ENCODE measurements around the gene NPVF. TPM values are rescaled to one million over a fixed set of nuclear protein-coding genes. Genes with fewer than 3 reads are reported as not detected.

The NPVF gene
- total RNA-seq, 1 donor from 2014 or later = 1.2 TPM

- DNase-seq (ENCODE audit: low spot score) = no peak
Measured at GRCh38 chr7:25234336-25234735, 6.0 kb upstream of the NPVF start.

- no peak for DNase-seq (ENCODE audit: low spot score)
Measured at GRCh38 chr7:25223206-25223605, 5.1 kb downstream of the NPVF start.

- DNase-seq (ENCODE audit: low spot score) = no peak
Measured at GRCh38 chr7:25222666-25223065, 5.6 kb downstream of the NPVF start.

GRCh38 chr7:25221009-25221408 lies 7.3 kb downstream of the NPVF start:
- no peak for DNase-seq (ENCODE audit: low spot score)

- no peak for DNase-seq (ENCODE audit: low spot score)
Measured at GRCh38 chr7:25218191-25218590, 10.1 kb downstream of the NPVF start.

- peak; percentile 73 for DNase-seq (ENCODE audit: low spot score)
Measured at GRCh38 chr7:25216837-25217236, 11.4 kb downstream of the NPVF start.

- no peak for DNase-seq (ENCODE audit: low spot score)
Measured at GRCh38 chr7:25215694-25216335, 12.5 kb downstream of the NPVF start.

- no peak for DNase-seq (ENCODE audit: low spot score)
Measured at GRCh38 chr7:25208525-25209221, 19.6 kb downstream of the NPVF start.

GRCh38 chr7:25207887-25208286 lies 20.4 kb downstream of the NPVF start:
- DNase-seq (ENCODE audit: low spot score) = no peak

- no peak for DNase-seq (ENCODE audit: low spot score)
Measured at GRCh38 chr7:25206765-25207164, 21.5 kb downstream of the NPVF start.

- DNase-seq (ENCODE audit: low spot score) = no peak
Measured at GRCh38 chr7:25196132-25196896, 32.0 kb downstream of the NPVF start.

- DNase-seq (ENCODE audit: low spot score) = no peak
Measured at GRCh38 chr7:25194036-25194435, 34.2 kb downstream of the NPVF start.

GRCh38 chr7:25192043-25192442 lies 36.2 kb downstream of the NPVF start:
- no peak for DNase-seq (ENCODE audit: low spot score)

GRCh38 chr7:25189197-25189596 lies 39.1 kb downstream of the NPVF start:
- DNase-seq (ENCODE audit: low spot score) = no peak

- DNase-seq (ENCODE audit: low spot score) = no peak
Measured at GRCh38 chr7:25187932-25188331, 40.4 kb downstream of the NPVF start.

GRCh38 chr7:25186436-25186835 lies 41.9 kb downstream of the NPVF start:
- no peak for DNase-seq (ENCODE audit: low spot score)

- DNase-seq (ENCODE audit: low spot score) = no peak
Measured at GRCh38 chr7:25181532-25181931, 46.8 kb downstream of the NPVF start.

- no peak for DNase-seq (ENCODE audit: low spot score)
Measured at GRCh38 chr7:25180946-25181345, 47.3 kb downstream of the NPVF start.

- DNase-seq (ENCODE audit: low spot score) = no peak
Measured at GRCh38 chr7:25180592-25180923, 47.7 kb downstream of the NPVF start.

GRCh38 chr7:25179771-25180591 lies 48.3 kb downstream of the NPVF start:
- peak; percentile 87 for DNase-seq (ENCODE audit: low spot score)

- DNase-seq (ENCODE audit: low spot score) = no peak
Measured at GRCh38 chr7:25179325-25179724, 49.0 kb downstream of the NPVF start.

All from umbilical cord (tissue), 2 donors.